HG02970 (cell line): ENCODE measurements around the gene PRDM5.

Source experiments
- ATAC-seq: cut with Tn5 transposase; IDR thresholded peaks from one replicate; pipeline ENCODE4 v1.9.1; 2021; ENCODE audit warnings: mild to moderate bottlenecking, moderate library complexity, moderate number of reproducible peaks; ENCODE audit not compliant: unreplicated experiment, low FRiP score

Gene PRDM5

DNA sequence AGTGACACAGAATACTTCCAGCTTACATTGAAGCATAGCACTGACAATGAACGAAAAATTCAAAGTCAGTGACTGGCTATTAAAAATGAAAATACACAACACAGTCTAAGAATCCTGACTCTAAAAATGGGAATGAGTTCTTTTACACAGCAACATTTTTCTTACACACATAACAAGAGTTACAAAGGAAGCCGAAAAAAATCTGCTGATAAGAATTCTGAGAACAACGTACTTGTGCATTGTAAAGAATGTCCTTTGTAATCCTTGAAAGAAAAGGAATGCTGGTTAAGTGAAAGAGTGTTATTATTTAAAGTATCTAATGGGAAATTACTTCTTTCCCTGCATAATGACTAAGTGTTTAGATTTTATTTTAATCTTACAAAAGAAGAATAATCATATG is 199.4 kb downstream of the PRDM5 start:
- no peak for ATAC-seq

DNA sequence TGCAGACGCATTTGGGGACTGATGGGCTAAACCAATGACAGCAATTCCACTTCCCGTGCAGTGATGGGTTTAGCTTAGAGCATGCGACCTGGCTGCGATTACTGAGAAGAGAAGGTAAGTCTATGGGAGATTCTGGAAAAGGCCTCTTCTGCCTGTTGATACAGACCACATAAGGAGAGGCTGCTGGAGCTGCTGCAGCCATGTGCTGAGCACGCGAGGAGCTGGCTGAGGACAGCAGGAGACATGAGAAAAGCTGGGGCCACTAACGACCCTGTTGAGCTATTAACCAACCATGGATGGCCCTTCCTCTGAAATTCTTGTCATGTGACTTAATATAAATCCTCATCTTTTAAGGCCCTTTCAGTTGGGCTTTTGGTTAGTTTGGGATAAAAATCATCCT is 199.9 kb downstream of the PRDM5 start:
- ATAC-seq, result no peak

DNA sequence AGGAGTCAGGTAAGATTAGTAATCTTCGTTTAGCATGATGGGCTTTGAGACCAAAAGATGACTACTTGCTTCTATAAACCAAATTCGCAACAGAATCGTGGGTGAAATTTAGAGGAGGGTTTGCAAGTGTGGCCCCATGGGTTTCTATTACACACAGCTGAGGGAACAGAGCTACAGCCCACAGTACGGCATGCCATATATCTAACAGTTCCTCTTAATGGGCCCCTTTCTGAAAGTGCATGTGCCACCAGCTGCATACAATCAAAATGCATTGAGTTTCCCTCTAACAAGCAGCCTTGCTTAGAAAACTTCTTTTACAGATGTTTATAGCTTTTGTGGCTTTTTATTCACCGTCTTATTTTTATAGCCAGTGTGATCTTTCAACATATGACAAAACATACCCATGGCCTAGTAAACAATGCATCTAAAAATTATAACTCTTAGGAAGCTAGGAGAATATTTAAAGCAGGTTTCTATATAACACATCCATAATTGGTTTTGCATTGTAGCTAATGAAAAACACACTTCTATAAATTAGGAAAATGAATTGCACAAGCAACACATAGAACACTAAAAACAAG is 202.1 kb downstream of the PRDM5 start:
- no peak for ATAC-seq

DNA sequence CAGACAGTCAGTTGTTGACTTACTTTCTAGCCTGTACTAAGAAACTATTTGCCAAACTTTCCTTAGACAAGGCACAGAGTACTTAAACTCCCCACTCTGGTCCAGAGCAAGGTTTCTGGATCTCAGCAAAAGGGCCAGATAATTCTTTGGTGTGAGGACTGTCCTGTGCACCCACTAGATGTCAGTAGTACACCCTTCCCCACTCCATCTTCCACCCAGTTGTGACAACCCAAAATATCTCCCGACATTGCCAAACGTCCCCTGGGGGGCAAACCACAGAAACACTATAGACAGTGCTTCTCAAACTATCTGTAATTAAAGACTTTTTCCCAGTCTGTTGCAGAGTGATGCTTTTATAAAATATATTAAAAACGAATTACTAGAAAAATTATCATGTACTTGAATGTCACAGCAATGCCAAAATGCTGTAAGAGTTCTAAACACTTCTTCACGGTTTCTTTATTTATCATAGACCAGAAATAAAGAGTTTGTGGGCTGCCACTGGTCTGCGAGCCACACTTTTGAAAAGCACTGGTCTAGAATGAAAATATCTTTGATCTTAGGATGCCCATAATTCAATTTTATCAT is 203.5 kb downstream of the PRDM5 start:
- peak; percentile 81 for ATAC-seq

DNA sequence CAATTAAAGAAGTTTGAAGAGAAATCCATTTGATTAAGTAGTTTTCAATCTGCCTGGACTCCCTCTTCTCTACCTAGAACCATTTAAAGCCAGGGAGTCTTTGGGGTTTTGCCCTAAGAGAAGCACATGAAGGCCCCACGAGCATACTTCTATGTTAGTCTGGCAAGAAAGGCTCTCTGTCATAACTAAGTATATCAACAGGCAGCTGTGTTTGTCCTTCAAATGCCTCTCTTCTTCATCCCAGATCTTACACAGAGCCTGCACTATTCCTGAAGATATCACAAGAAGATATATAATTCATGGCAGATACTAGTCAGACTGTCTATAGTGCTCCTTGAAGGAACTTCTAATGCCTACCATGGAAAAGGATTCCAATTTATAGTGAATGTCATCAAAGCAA is 206.2 kb downstream of the PRDM5 start:
- no peak for ATAC-seq

DNA sequence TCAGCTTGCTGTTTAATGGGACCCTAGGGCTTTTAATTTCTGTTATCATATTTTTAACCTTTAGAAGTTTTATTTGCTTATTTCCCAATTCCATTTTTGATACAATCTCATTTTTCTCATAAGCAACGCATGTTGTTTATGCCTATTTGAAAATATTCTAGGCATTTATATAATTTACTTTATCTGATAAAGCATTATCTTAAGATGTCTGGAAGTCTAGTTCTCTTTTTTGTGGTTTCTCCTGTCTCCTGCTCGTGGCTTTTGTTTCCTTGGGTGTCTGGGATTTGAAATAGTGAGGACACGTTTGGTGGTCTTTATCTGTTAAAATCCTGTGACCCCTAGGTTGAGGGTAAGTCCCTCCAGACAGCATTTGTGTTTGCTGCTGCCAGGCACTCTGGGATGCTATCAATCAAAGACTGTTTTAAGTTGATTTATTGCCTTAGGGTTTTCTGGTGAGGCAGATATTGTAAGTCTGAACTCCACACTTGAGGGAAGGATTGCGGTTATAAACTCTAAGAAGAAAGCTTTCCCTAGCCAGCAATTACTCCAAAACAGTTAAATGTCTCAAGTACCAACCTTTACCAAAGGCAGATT is 208.0 kb downstream of the PRDM5 start:
- no peak for ATAC-seq

DNA sequence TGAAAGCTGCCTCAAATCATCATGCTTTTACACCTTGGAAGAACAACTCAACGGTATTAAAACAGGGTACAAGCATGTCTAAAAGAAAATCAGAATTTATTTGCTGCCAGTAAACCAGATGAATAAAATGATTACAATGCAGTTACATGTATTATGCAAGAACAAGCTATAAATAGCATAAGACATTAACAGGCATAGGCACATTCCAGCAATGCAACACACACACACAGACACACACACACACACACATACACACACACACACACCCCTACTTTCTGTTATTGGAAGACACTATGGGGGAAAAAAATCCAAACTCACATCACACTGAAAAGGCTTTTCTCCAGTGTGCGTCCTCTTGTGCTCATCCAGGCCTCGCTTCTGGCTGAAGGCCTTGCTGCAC is 212.5 kb downstream of the PRDM5 start:
- ATAC-seq, result no peak

DNA sequence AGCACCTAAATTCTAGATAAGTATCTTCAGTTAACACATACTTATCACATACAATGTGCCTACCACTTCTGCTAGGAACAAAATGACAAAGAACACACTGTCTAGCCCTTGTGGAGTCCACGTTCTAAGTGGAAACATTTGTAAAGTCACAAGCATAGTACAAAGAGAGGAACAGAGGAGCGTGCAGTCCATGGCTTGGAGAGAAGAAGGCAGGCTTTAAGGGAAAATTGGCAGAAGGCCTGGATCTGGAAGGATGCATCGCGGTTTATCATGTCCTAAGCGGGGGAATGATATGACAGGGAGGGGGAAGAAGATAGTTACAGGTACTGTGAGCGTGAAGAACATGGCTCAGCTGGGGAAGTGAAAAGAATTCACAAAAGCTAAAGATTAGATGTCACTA is 218.0 kb downstream of the PRDM5 start:
- ATAC-seq, result no peak

DNA sequence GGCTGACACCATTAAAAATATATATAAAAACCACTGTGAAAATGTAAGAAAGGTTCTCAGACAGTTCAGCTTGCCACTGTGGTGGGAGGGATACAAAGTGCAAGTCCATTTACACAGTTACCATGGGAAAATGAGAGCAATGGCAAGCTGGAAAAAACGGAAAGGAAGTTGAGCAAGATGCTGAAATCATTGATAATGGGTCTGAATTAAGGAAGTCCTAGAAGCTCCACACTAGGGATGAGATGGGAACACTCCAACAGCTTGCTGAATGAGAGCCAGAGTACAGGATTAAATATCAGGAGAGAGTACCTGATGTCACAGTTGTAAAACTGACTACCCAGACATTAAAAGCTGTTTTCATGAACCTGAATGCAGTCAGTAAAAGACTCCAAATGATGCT is 218.6 kb downstream of the PRDM5 start:
- ATAC-seq, result no peak

DNA sequence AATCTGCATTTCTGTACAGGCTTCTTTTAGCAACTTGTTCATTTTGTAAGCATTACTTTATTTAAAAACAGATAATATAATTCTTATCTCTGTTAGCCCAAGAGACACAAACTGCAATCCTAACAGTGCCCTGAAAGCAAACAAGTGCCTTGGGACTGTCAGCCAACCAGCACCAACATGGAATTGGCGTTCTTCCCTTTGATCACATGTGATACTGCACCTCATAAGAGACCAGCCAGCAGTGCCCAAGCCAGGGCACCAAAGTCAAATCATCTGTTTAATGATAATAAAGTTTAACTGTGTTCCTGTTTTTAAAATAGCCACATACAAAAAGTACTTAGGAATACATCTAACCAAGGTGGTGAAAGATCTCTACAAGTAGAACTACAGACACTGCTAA is 223.2 kb downstream of the PRDM5 start:
- no peak for ATAC-seq

DNA sequence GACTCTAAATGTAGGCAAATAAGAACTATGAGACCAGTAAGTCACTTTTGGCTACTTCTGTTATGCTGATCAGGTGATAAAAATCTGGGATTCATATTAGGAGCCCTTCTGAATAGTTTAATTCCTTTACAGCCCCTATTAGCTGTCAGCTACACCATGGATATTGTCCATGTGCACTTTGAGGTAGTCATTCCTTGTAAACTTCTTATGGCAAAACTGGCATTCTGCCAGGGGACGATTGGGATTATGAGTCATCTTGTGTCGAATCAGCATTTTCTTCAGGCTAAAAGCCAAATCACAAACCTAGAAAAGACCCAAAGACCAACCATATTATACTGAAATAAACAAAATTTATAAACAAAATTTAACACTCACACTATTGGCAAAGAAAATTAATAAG is 227.6 kb downstream of the PRDM5 start:
- ATAC-seq, result no peak

DNA sequence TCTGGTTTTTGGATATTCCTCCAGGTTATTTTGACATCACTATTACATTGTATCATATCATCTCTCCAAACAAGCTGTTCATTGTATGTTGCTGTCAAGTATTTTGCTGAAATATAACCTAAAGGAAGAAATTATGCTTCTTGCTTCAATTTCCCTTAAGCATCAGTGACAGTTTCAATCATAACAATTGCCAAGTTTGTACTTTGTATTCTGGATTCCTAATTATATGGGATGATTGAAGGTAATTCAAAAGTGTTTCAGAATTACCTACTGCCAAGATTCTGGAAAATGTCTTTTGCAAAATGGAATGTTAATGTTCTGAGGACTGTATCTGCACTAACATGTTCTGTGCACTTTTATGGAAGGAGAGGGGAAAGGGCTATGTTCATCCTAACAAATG is 228.7 kb downstream of the PRDM5 start:
- ATAC-seq, result no peak

DNA sequence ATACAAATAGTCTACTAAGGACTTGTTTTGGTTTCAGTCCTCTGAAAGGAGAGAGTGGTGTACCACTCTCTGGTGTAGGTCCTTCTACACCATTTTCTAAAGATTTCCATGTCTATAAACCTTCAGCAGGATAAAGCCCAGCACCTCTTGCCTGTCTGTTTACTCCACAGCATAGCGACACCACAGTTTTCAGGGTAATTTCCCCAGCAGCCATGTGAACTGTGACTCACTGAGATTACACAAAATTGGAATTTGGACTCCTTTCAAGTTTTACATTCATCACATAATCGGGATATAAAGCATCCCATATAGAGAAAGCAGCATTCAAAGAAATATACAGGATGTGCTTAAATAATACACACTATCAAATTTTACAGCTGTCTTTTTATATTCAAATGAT is 229.6 kb downstream of the PRDM5 start:
- no peak for ATAC-seq

DNA sequence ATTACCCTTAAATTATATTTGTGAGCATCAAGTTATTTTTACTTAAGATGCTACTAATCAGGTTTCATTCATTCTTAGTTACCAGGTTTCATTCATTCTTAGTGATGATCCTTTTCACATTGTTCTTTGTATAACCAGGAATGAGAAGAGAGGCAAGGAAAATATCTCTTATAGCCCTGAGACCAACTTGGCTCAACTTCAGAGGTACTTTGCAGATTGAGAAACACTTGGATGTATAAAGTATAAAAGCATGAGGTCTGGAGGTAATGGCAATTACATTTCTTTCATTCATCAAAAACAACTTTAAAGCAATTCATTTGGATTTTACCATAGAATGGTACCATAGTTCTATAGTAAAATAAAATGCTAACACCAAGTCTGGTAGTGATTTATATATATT is 231.0 kb downstream of the PRDM5 start:
- no peak for ATAC-seq

DNA sequence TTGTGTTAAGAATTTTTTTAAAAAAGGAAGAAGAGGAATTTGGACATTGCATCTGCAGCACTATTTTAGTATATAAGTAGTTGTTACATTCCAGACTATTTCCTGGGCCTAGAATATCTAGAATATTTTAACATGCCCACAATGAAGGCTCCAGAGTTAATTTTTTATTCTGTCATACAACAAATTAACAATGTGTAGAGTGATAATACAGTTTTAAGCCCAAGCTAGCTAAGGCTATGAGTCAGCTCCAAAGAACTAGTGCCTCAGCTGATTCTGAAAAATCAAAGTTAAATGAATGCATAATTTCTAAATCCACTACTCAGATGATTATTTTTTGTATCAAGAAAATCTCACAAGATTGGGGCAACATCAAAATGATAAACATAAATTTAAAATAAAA is 231.4 kb downstream of the PRDM5 start:
- no peak for ATAC-seq

DNA sequence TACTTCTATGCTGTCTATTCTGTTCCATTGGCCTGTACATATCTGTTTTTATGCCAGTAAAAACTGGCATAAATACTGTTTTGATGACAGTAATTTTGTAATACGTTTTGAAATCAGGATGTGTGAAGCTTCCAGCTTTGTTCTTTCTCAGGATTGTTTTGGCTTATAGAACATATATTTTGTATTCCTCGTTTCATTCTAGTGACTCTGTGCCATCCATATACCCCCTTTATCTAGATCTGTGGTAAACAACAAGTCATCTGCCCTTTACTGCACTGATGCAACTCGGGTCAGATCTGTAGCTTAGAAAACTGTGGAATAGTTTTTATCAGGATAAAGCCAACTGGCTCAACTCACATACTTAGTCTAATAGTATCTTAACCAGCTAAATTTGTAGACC is 233.7 kb downstream of the PRDM5 start:
- no peak for ATAC-seq

DNA sequence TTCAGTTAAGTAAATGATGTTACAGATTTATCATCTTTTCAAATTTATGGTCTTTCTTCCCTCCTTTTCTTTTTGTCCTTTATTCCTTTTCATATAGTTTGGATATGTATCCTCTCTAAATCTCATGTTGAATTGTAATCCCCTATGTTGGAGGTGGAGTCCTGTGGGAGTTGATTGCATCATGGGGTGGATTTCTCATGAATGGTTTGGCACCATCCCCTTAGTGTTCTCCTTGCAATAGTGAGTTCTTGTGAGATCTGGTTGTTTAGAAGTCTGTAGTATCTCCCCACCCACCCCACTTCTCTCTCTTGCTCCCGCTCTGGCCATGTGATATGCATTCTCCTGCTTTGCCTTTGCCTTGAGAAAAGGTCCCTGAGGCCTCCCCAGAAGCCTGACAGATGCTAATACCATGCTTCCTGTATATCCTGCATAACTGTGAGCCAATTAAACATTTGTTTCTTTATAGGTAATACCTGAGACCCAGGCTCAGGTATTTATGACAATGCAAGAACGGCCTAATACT is 236.7 kb downstream of the PRDM5 start:
- no peak for ATAC-seq

DNA sequence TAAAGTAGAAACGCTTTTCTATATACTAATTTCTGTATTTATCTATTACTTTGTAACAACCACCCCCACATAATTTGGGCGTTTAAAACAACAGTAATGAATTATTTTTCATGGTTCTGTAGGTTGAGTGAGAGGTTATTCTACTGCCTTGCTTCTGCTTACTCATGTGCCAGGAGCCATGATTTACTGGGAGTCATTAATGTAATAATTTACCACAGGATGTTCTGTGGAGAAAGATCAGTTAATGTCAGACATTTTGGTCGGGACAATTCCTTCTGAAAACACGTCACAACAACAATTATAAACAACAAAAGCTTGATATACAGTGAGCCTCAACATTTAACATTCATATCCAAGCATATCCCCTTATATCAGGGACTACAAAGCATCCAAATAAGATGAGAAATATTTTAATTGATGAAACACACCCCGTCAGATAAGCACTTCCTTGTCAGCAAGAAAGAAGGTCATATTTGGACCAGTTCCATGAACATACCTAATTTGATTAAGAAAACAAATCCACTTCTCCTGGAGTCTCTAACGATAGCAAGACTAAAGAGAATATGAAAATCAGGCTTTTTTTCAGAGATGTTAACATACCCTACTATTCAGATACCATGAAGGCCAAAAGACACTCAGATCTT is 238.5 kb downstream of the PRDM5 start:
- ATAC-seq, result no peak

DNA sequence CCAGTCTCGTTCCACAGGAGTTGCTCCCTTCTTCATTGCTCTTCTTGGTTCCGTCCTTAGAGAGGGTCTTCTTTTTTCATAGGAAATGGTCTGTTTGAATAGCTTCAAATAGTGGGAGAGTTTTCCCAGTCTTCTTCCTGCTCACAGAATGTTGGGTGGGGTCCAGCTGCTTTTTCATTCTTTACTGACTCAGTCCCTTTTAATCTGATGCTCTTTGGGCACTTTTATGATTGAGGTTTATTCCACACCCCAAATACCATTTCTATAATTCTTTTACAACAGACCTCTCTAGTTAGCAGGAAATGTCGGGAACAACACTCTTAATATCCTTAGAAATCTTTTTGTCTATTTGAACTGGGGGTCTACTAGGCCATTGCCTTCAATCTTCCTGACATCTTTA is 239.5 kb downstream of the PRDM5 start:
- no peak for ATAC-seq

DNA sequence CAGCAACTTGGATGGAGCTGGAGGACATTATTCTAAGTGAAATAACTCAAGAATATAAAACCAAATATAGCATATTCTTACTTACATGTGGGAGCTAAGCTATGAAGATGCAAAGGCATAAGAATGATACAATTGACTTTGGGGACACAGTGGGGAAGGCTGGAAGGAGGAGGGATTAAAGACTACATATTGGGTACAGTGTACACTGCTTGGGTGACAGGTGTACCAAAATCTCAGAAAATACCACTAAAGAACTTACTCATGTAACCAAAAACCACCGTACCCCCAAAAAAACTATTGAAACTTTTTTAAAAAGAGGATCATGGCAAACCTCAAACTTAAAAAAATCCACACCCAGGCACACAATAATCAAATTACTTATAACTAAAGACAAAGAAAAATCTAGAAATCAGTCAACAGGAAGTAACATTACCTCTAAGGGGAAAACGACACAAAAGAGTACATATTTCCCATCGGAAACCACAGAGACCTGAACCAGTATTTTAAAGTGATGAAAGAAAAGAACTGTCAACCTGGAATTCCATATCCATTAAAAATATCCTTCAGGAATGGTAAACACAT is 241.8 kb downstream of the PRDM5 start:
- no peak for ATAC-seq

DNA sequence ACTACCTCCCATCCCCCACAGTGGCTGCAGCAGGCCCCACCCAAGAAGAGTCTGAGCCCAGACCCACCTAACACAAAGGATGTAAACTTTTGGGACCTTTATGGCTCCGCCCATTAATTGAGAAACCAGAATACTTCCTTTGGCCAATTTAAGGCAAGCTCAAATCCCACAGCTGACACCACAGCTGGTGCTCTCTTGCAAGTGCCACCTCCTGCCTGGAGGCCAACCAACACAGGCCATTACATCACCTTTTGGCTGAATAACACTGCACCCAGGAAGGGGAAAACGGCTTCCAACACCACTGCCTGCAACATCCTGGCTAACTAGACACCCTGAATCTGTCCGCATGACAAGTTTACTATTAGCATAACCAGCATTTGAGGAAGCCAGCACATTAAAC is 248.8 kb downstream of the PRDM5 start:
- ATAC-seq, result no peak
